GM23338 (cell line): Measurements from ENCODE around the gene JARID2. TPM values are rescaled to one million over a fixed set of nuclear protein-coding genes. Genes with fewer than 3 reads are reported as not detected.

Experiments used
- ATAC-seq: fragments of 200-7000 bp; cut with Tn5 transposase; 3 replicates; pipeline ENCODE4 v1.9.1; 2020
- DNase-seq: peaks from one replicate; pipeline ENCODE4 v3.0.0-alpha.2; 2015; ENCODE audit warnings: low spot score
- H2AFZ ChIP-seq: fragments of 200-600 bp; sonication (generic); 2 replicates; pipeline ENCODE4 v1.8.0; 2016; ENCODE audit warnings: antibody characterized with exemption, mild to moderate bottlenecking, moderate library complexity
- H3F3A ChIP-seq: fragments of 200-600 bp; sonication (generic); replicated peaks from 2 replicates; pipeline ENCODE4 v1.8.0; 2017; ENCODE audit warnings: antibody characterized with exemption, mixed run types, low read depth
- H3K27ac ChIP-seq: fragments of 200-600 bp; sonication (generic); 2 replicates; pipeline ENCODE4 v1.6.1; 2016; ENCODE audit warnings: low read depth
- H3K27me3 ChIP-seq: fragments of 200-600 bp; sonication (generic); 2 replicates; pipeline ENCODE4 v1.8.0; 2016; ENCODE audit warnings: mild to moderate bottlenecking, mixed run types, moderate library complexity; ENCODE audit not compliant: insufficient read depth
- H3K36me3 ChIP-seq: fragments of 200-600 bp; sonication (generic); 2 replicates; pipeline ENCODE4 v1.8.0; 2016; ENCODE audit warnings: mild to moderate bottlenecking; ENCODE audit not compliant: insufficient read depth
- H3K4me1 ChIP-seq: fragments of 200-600 bp; sonication (generic); 2 replicates; pipeline ENCODE4 v1.8.0; 2016; ENCODE audit warnings: mild to moderate bottlenecking, moderate library complexity; ENCODE audit not compliant: insufficient read depth
- H3K4me2 ChIP-seq: fragments of 200-600 bp; sonication (generic); 2 replicates; pipeline ENCODE4 v1.7.1; 2017; ENCODE audit warnings: mixed run types
- H3K4me3 ChIP-seq: fragments of 200-600 bp; sonication (generic); 2 replicates; pipeline ENCODE4 v1.6.1; 2016; ENCODE audit warnings: mixed run types
- H3K79me2 ChIP-seq: fragments of 200-600 bp; sonication (generic); replicated peaks from 2 replicates; pipeline ENCODE4 v1.8.0; 2017; ENCODE audit warnings: mild to moderate bottlenecking; ENCODE audit not compliant: insufficient read depth
- H3K9me2 ChIP-seq: fragments of 200-600 bp; sonication (generic); 2 replicates; pipeline ENCODE4 v1.8.0; 2017; ENCODE audit not compliant: insufficient read depth
- H4K20me1 ChIP-seq: fragments of 200-600 bp; sonication (generic); replicated peaks from 2 replicates; pipeline ENCODE4 v1.8.0; 2017; ENCODE audit warnings: mild to moderate bottlenecking; ENCODE audit not compliant: insufficient read depth
- H3K27ac Mint-ChIP-seq: 2 replicates; pipeline ENCODE4 v1.8.0; 2020; ENCODE audit warnings: inconsistent platforms, mild to moderate bottlenecking, moderate library complexity, mixed read lengths
- H3K27me3 Mint-ChIP-seq: 3 replicates; pipeline ENCODE4 v1.8.0; 2022; ENCODE audit warnings: low read depth, mild to moderate bottlenecking, moderate library complexity, mixed read lengths, inconsistent platforms; ENCODE audit not compliant: insufficient read depth, poor library complexity
- H3K36me3 Mint-ChIP-seq: 3 replicates; pipeline ENCODE4 v1.8.0; 2021; ENCODE audit warnings: low read depth, mild to moderate bottlenecking, inconsistent platforms, moderate library complexity, mixed read lengths
- H3K4me1 Mint-ChIP-seq: 3 replicates; pipeline ENCODE4 v1.8.0; 2020; ENCODE audit warnings: mild to moderate bottlenecking, inconsistent platforms, mixed read lengths
- H3K4me3 Mint-ChIP-seq: 3 replicates; pipeline ENCODE4 v1.8.0; 2021; ENCODE audit warnings: moderate library complexity, mild to moderate bottlenecking, inconsistent platforms, mixed read lengths
- H3K9me3 Mint-ChIP-seq: 3 replicates; pipeline ENCODE4 v1.8.0; 2020; ENCODE audit warnings: moderate library complexity, mild to moderate bottlenecking, inconsistent platforms, mixed read lengths
- ETS1 ChIP-seq: IDR thresholded peaks from 2 replicates; pipeline ENCODE4 v1.6.1; 2016; ENCODE audit warnings: antibody characterized with exemption
- EZH2 ChIP-seq: fragments of 200-600 bp; sonication (generic); IDR thresholded peaks from one replicate; pipeline ENCODE4 v1.8.0; 2017; ENCODE audit warnings: antibody characterized with exemption, mild to moderate bottlenecking, low read depth; ENCODE audit not compliant: unreplicated experiment
- JUNB ChIP-seq: IDR thresholded peaks from one replicate; pipeline ENCODE4 v1.6.1; 2016; ENCODE audit warnings: antibody characterized with exemption; ENCODE audit not compliant: unreplicated experiment
- NANOG ChIP-seq: IDR thresholded peaks from 2 replicates; pipeline ENCODE4 v1.6.1; 2016; ENCODE audit warnings: antibody characterized with exemption, borderline replicate concordance
- POLR2AphosphoS5 ChIP-seq: IDR thresholded peaks from 2 replicates; pipeline ENCODE4 v1.6.1; 2016; ENCODE audit warnings: antibody characterized with exemption, low read depth
- ZNF114 ChIP-seq: fragments of 250-450 bp; sonication (Bioruptor Pico); IDR thresholded peaks from 2 replicates; pipeline ENCODE4 v1.5.0; 2020; ENCODE audit warnings: mild to moderate bottlenecking, moderate library complexity
- ZNF462 ChIP-seq: fragments of 250-450 bp; sonication (Bioruptor Pico); IDR thresholded peaks from 2 replicates; pipeline ENCODE4 v1.5.0; 2020; ENCODE audit warnings: mild to moderate bottlenecking, moderate library complexity
- polyA plus RNA-seq: library from polyadenylated mRNA; unstranded; fragments of >200 nt; fragmentation: Nextera tagmentation; extraction: Ambion mirVana; gene quantifications from 2 replicates; pipeline ENCODE4 v1.2.1, GENCODE V29; 2016
- total RNA-seq: library from RNA; depleted of rRNA; stranded (reverse); fragments of >200 nt; shearing (Covaris generic); gene quantifications from 2 replicates; pipeline ENCODE4 v1.2.3, GENCODE V29; 2014
- TF ChIP-seq, protein P1 (sequence below): IDR thresholded peaks from one replicate; pipeline ENCODE4 v1.6.1; 2018; ENCODE audit warnings: antibody characterized with exemption; ENCODE audit not compliant: unreplicated experiment

JARID2 gene
- total and polyA plus RNA-seq, 2 experiments from 2014 or later, result 92.8 to 196 TPM

- Mint-ChIP-seq H3K9me3 (no peaks in the 10 kb centered on the region; the same call in 2 of the 3 replicates), H3K36me3 (peaks cover 1% of the 10 kb centered on the region; the same call in 1 of the 3 replicates), H3K27ac (no peak overlapping the region), H3K4me1 (peaks cover 89% of the 10 kb centered on the region), H3K27me3 (peaks cover 28% of the 10 kb centered on the region), H3K4me3 (no peak overlapping the region)
- Histone ChIP-seq H3K4me3 (0 out of 2 replicates have a peak overlapping the region, but pooled peaks have one; percentile 11), H3F3A (peaks cover 33% of the 10 kb centered on the region), H3K9me2 (no peaks in the 10 kb centered on the region), H3K27ac (no peak overlapping the region; the same call in 1 of the 2 replicates), H3K4me1 (peaks cover 97% of the 10 kb centered on the region), H3K36me3 (no peaks in the 10 kb centered on the region), H3K27me3 (no peaks in the 10 kb centered on the region), H3K79me2 (peaks cover 100% of the 10 kb centered on the region), H4K20me1 (peaks cover 95% of the 10 kb centered on the region), H2AFZ (no peak overlapping the region), H3K4me2 (peak overlapping the region; percentile 49; the same call in 1 of the 2 replicates)
- DNase-seq (no peak), ATAC-seq (no peak)
- TF ChIP-seq JUNB, result no peak
- TF ChIP-seq POLR2AphosphoS5, result 0 out of 2 replicates have a peak, but pooled peaks have one; percentile 13
- TF ChIP-seq EZH2, result no peak
- TF ChIP-seq ZNF114 (CRISPR knock-in tag), result no peak
- TF ChIP-seq, protein P1, sequence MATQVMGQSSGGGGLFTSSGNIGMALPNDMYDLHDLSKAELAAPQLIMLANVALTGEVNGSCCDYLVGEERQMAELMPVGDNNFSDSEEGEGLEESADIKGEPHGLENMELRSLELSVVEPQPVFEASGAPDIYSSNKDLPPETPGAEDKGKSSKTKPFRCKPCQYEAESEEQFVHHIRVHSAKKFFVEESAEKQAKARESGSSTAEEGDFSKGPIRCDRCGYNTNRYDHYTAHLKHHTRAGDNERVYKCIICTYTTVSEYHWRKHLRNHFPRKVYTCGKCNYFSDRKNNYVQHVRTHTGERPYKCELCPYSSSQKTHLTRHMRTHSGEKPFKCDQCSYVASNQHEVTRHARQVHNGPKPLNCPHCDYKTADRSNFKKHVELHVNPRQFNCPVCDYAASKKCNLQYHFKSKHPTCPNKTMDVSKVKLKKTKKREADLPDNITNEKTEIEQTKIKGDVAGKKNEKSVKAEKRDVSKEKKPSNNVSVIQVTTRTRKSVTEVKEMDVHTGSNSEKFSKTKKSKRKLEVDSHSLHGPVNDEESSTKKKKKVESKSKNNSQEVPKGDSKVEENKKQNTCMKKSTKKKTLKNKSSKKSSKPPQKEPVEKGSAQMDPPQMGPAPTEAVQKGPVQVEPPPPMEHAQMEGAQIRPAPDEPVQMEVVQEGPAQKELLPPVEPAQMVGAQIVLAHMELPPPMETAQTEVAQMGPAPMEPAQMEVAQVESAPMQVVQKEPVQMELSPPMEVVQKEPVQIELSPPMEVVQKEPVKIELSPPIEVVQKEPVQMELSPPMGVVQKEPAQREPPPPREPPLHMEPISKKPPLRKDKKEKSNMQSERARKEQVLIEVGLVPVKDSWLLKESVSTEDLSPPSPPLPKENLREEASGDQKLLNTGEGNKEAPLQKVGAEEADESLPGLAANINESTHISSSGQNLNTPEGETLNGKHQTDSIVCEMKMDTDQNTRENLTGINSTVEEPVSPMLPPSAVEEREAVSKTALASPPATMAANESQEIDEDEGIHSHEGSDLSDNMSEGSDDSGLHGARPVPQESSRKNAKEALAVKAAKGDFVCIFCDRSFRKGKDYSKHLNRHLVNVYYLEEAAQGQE, result no peak
- TF ChIP-seq NANOG, result no peak
- no peak for TF ChIP-seq ZNF462 (CRISPR knock-in tag)
- TF ChIP-seq ETS1, result no peak
These were observed 139.7 kb downstream of the JARID2 start for GRCh38 chr6:15385521-15385920.
